Testis (tissue), 3 donors: Measurements from ENCODE around the gene RPRD2. TPM values are rescaled to one million over a fixed set of nuclear protein-coding genes. Genes with fewer than 3 reads are reported as not detected.

Experiments used
- DNase-seq: peaks from one replicate; pipeline ENCODE4 v3.0.0-alpha.2; 2019
- H3K27ac ChIP-seq, 2 donors: fragments of 200-600 bp; sonication (generic); one replicate each; pipeline ENCODE4 v1.5.1; 2019
- H3K27me3 ChIP-seq: fragments of 200-600 bp; sonication (generic); one replicate; pipeline ENCODE4 v1.5.1; 2019
- H3K36me3 ChIP-seq: fragments of 200-600 bp; sonication (generic); one replicate; pipeline ENCODE4 v1.5.1; 2017; ENCODE audit warnings: low read depth; ENCODE audit errors: missing control alignments
- H3K4me1 ChIP-seq: fragments of 200-600 bp; sonication (generic); one replicate; pipeline ENCODE4 v1.5.1; 2019
- H3K4me3 ChIP-seq, 2 donors: fragments of 200-600 bp; sonication (generic); one replicate each; pipeline ENCODE4 v1.5.1; 2017 to 2019
- H3K9me3 ChIP-seq: fragments of 200-600 bp; sonication (generic); one replicate; pipeline ENCODE4 v1.5.1; 2017
- CTCF ChIP-seq, 3 experiments: fragments of 450-650 bp in 2 of 3; fragments of 200-600 bp in 1 of 3; sonication (generic) in 1 of 3; IDR thresholded peaks; one replicate each; pipeline ENCODE4 v1.5.1; 2016 to 2019; ENCODE audit warnings: antibody characterized with exemption in 3 of 3, mild to moderate bottlenecking in 2 of 3, moderate library complexity in 1 of 3
- POLR2A ChIP-seq: fragments of 450-650 bp; IDR thresholded peaks from one replicate; pipeline ENCODE4 v1.6.1; 2017; ENCODE audit warnings: antibody characterized with exemption, mild to moderate bottlenecking, moderate library complexity
- WGBS, 2 donors: methylation state at CpG; one replicate each; pipeline ENCODE4 v1.1.5; 2018; 5-methylcytosine and 5-hydroxymethylcytosine counted together
- intact Hi-C: fragments of 100-400 bp; cut with DNase I; formaldehyde crosslinking; loops from one replicate; pipeline ENCODE4 v1.15.1; 2023; ENCODE audit warnings: low total_unique reads
- polyA plus RNA-seq: library from polyadenylated mRNA; stranded (reverse); fragments of 350-450 nt; fragmentation: Illumina TruSeq; extraction: RNeasy Lipid Tissue Mini Kit (QIAGEN cat#74804); gene quantifications from one replicate; pipeline ENCODE4 v1.2.3, GENCODE V29; 2014; ENCODE audit warnings: low read depth, low replicate concordance; ENCODE audit not compliant: insufficient read depth
- total RNA-seq, 2 donors: library from RNA; depleted of rRNA; stranded (reverse); fragments of >200 nt; gene quantifications; one replicate each; pipeline ENCODE4 v1.2.3, GENCODE V29; 2016

The RPRD2 gene
- total and polyA plus RNA-seq, 3 donors from 2014 or later = 32.1 to 38.9 (median 36.3) TPM

- TF ChIP-seq CTCF (IDR thresholded peaks at IDR 0.05) (no peak), POLR2A (no peak)
- Histone ChIP-seq H3K27me3 (no peaks in the 10 kb centered on the region), H3K4me1 (peaks cover 6% of the 10 kb centered on the region), H3K36me3 (no peaks in the 10 kb centered on the region), H3K4me3 (no peak overlapping the region), H3K9me3 (no peaks in the 10 kb centered on the region), H3K27ac (no peak overlapping the region)
- 79 to 91% methylated on average over 6 of the region's 6 CpGs for WGBS, 2 donors
- no peak for DNase-seq
- intact Hi-C loops = no loop called here
Measured at GRCh38 chr1:150404465-150404864, 40.5 kb downstream of the RPRD2 start.

DNA sequence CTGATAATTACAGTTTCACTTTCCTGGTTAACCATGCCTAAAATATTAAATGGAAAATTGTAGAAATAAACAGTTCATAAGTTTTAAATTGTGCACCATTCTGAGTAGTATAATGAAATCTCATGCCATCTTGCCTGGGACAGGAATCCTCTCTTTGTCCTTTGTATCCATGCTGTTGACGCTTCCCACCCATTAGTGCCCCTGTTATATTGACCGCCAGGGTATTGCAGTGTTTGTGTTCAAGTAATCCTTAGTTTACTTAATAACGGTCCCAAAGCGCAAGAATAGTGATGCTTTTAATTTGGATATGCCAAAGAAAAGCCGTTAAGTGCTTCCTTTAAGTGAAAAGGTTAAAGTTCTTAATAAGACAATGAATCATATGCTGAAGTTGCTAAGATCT, 41.7 kb downstream of the RPRD2 start:
- no peak for DNase-seq
- Histone ChIP-seq H3K27ac (no peak overlapping the region), H3K4me1 (peaks cover 11% of the 10 kb centered on the region), H3K36me3 (no peaks in the 10 kb centered on the region), H3K9me3 (no peaks in the 10 kb centered on the region), H3K4me3 (no peak overlapping the region), H3K27me3 (no peaks in the 10 kb centered on the region)
- WGBS, 2 donors = 86 to 87% methylated on average over 5 of the region's 5 CpGs
- TF ChIP-seq CTCF (IDR thresholded peaks at IDR 0.05) (no peak), POLR2A (no peak)
- intact Hi-C loops = no loop called here

GRCh38 chr1:150406483-150406882, 42.5 kb downstream of the RPRD2 start:
- TF ChIP-seq POLR2A = no peak
- TF ChIP-seq CTCF (IDR thresholded peaks at IDR 0.05) = no peak
- Histone ChIP-seq H3K36me3 (no peaks in the 10 kb centered on the region), H3K27me3 (no peaks in the 10 kb centered on the region), H3K9me3 (no peaks in the 10 kb centered on the region), H3K4me1 (peaks cover 11% of the 10 kb centered on the region), H3K4me3 (no peak overlapping the region), H3K27ac (no peak overlapping the region)
- intact Hi-C loops = no loop called here
- no peak for DNase-seq
- WGBS, 2 donors = 80 to 81% methylated on average over 8 of the region's 8 CpGs

DNA sequence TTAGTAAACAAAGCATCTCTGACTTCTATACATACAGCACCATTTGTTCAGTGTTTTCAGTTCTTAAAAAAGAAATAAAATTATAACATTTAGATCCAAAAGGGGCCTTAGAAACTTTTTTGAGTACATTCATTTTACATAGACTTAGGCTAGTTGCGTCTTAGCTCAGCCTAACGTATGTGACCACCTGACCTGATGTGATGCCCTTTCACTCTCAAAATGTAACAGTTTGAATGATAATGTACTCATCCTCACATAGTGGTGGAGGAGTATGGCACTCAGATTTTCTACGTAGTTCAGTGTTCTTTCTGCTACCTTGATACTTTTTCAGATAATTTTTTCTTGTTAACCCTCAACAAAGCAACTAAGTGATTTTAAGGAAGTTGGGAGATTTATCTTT, 43.4 kb downstream of the RPRD2 start:
- 62 to 78% methylated on average over 3 of the region's 3 CpGs for WGBS, 2 donors
- Histone ChIP-seq H3K4me3 (no peak overlapping the region), H3K27ac (no peak overlapping the region), H3K27me3 (no peaks in the 10 kb centered on the region), H3K36me3 (no peaks in the 10 kb centered on the region), H3K9me3 (no peaks in the 10 kb centered on the region), H3K4me1 (peaks cover 11% of the 10 kb centered on the region)
- intact Hi-C loops = no loop called here
- no peak for TF ChIP-seq POLR2A
- no peak for TF ChIP-seq CTCF (IDR thresholded peaks at IDR 0.05)
- peak; percentile 60 for DNase-seq

- WGBS, 2 donors = 85 to 92% methylated on average over 2 of the region's 2 CpGs
- no peaks in the 10 kb centered on the region for H3K27me3 ChIP-seq
- H3K27ac ChIP-seq = no peak overlapping the region
- no peaks in the 10 kb centered on the region for H3K36me3 ChIP-seq
- H3K9me3 ChIP-seq = no peaks in the 10 kb centered on the region
- H3K4me1 ChIP-seq = peaks cover 11% of the 10 kb centered on the region
- DNase-seq = no peak
- intact Hi-C loops = no loop called here
- H3K4me3 ChIP-seq = no peak overlapping the region
- no peak for TF ChIP-seq CTCF (IDR thresholded peaks at IDR 0.05)
- TF ChIP-seq POLR2A = no peak
Measured at GRCh38 chr1:150408800-150409199, 44.9 kb downstream of the RPRD2 start.
